HG03558 (cell line): ENCODE measurements around the gene WIPF3.

ENCODE experiments used
- ATAC-seq: cut with Tn5 transposase; IDR thresholded peaks from one replicate; pipeline ENCODE4 v1.9.1; 2021; ENCODE audit warnings: moderate number of reproducible peaks; ENCODE audit not compliant: unreplicated experiment; ENCODE audit errors: extremely low read depth

WIPF3 gene

GRCh38 chr7:29806208-29806994 lies at the start of gene WIPF3:
Gene WIPF3, plus strand, starts transcription at chr7:29806508. Its CDS starts 28,217 bp downstream, at chr7:29834725.
- no peak for ATAC-seq

GRCh38 chr7:29763266-29763665 lies 43.0 kb upstream of the WIPF3 start:
- ATAC-seq = no peak

GRCh38 chr7:29764227-29764626 lies 42.1 kb upstream of the WIPF3 start:
- no peak for ATAC-seq

GRCh38 chr7:29765490-29765889 lies 40.8 kb upstream of the WIPF3 start:
- ATAC-seq = no peak

- no peak for ATAC-seq
These were observed 35.9 kb upstream of the WIPF3 start for GRCh38 chr7:29770371-29770770.

- no peak for ATAC-seq
These were observed 35.1 kb upstream of the WIPF3 start for GRCh38 chr7:29771081-29771816.

GRCh38 chr7:29779017-29779416 lies 27.3 kb upstream of the WIPF3 start:
- no peak for ATAC-seq

- ATAC-seq = no peak
These were observed 26.0 kb upstream of the WIPF3 start for GRCh38 chr7:29780346-29780745.

GRCh38 chr7:29783671-29784070 lies 22.6 kb upstream of the WIPF3 start:
- no peak for ATAC-seq

GRCh38 chr7:29793507-29793906 lies 12.8 kb upstream of the WIPF3 start:
- no peak for ATAC-seq

GRCh38 chr7:29794959-29795629 lies 11.2 kb upstream of the WIPF3 start:
- no peak for ATAC-seq

- ATAC-seq = no peak
These were observed 10.4 kb upstream of the WIPF3 start for GRCh38 chr7:29795696-29796580.

- ATAC-seq = no peak
These were observed 9.0 kb upstream of the WIPF3 start for GRCh38 chr7:29797112-29797944.

- ATAC-seq = no peak
These were observed 7.9 kb upstream of the WIPF3 start for GRCh38 chr7:29798422-29798821.

GRCh38 chr7:29801929-29802328 lies 4.4 kb upstream of the WIPF3 start:
- no peak for ATAC-seq

- ATAC-seq = no peak
These were observed 1.3 kb upstream of the WIPF3 start for GRCh38 chr7:29805031-29805430.

GRCh38 chr7:29805886-29806207 lies 461 bp upstream of the WIPF3 start:
- no peak for ATAC-seq

- no peak for ATAC-seq
These were observed 910 bp downstream of the WIPF3 start for GRCh38 chr7:29806995-29807841.
